Right lung (tissue), 5 donors: Measurements from ENCODE around the gene TIMP2. TPM values are rescaled to one million over a fixed set of nuclear protein-coding genes. Genes with fewer than 3 reads are reported as not detected.
A peak's percentile ranks its signal among the peaks of the same experiment; 100 is the strongest.
"Not testable (repeated sequence)": the region's sequence is repeated elsewhere in the genome, so short reads cannot be mapped to it uniquely, and the experiment has no call there.

Experiments
- DNase-seq, 2 donors: peaks; one replicate each; pipeline ENCODE4 v3.0.0-alpha.2; 2013
- polyA plus RNA-seq, 5 donors: library from polyadenylated mRNA; unstranded; fragments of 120-200 nt; gene quantifications; one replicate each; pipeline versions ENCODE4 v1.2.1 to v1.2.3, GENCODE V29; 2013; ENCODE audit warnings: inconsistent platforms in 1 of 5, low replicate concordance in 1 of 5; ENCODE audit not compliant: insufficient read length in 5 of 5, insufficient read depth in 1 of 5

The TIMP2 gene
- polyA plus RNA-seq, 5 donors: 154 to 188 (median 170) TPM

DNA sequence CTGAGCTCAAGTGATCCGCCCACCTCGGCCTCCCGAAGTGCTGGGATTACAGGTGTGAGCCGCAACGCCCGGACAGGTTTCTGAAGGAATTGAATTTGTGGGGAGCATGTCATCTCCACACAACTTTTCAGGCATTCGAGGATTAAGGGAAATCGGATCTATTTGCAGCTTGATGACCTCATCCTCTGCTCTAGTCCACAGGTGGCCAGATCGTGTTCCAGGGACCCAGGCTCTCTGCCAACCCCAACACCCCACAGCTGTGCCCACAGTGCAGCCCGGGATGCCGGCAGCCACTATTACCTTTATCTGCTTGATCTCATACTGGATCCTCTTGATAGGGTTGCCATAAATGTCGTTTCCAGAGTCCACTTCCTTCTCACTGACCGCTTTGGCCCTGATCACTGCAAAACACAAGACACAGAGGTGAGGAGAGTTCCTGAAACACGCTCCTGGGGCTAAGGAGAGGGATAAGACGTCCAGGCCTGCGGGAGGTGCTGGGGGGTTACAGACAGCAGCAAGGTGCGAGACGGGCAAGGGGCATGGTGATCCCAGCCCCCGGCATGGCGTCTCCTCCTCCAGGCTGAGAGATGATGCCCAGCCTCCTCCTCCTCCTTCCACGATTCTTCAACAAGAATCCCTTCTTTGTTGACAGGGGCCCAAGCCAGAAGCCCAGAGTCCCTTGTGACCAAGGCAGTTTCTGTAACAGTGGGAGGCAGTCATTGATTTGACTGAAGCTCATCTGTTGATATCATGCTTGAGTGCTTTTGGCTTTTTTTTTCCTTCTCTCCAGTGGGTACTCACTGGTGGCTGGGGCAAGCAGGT lies 51.5 kb downstream of the TIMP2 start:
- DNase-seq: no peak

DNA sequence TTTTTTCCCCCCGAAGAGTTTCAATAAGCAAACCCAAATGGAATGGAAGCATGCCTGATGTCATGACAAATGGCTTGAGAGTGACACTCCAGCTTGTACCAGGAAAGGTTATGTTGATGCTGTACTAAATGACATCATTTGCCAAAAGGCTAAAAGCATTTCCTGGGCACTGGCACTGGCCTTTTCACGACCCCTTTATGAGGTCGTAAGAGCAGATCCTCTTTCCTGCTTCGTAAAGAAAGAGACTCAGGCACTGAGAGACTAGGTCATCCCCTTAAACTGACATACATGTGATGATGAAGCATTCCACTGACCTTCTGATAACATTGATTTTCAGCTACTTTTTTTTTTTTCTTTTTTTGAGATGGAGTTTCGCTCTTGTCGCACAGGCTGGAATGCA lies 52.7 kb downstream of the TIMP2 start:
- DNase-seq: no peak

DNA sequence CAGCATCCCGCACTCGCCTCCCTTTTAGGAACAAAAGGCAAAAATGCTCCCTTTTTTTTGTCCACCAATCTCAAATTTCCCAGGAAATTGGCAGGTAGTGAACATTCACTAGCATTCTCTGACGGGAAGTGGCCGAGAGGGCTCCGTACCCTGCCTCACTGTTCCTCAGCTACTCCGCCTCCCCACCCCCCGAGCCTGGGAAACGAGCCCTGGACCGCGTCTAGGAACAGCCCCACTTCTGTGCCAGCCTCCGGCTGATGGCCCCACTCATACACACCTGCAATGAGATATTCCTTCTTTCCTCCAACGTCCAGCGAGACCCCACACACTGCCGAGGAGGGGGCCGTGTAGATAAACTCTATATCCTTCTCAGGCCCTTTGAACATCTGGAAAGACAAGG lies 54.6 kb downstream of the TIMP2 start:
- DNase-seq: no peak

DNA sequence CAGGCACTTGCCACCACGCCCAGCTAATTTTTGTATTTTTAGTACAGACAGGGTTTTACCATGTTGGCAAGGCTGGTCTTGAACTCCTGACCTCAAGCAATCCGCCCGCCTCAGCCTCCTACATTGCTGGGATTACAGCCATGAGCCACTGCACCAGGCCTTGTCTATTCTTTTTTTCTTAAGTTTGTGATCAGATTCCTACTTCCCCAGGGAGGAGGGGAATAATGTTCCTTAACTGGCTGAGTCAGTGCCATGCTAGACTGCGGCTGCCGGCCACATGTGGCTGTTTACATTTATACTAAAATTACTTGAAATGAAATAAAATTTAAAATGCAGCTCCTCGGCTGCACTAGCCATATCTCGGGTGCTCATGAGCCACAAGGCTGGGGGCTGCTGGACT lies 56.8 kb downstream of the TIMP2 start:
- no peak for DNase-seq

DNA sequence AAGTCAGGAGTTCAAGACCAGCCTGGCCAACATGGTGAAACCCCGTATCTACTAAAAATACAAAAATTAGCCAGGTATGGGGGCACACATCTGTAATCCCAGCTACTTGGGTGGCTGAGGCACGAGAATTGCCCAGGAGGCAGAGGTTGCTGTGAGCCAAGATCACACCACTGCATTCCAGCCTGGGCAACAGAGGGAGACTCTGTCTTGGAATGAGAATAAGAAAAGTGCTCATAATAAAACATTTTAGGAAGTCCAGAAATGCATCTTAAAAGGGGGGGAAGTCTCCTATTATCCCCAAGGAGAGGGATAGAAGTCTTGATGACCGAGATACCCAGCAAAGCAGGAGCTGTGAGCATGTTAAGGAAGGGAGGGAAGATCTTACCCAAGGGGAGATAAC lies 58.1 kb downstream of the TIMP2 start:
- not testable (repeated sequence) for DNase-seq

DNA sequence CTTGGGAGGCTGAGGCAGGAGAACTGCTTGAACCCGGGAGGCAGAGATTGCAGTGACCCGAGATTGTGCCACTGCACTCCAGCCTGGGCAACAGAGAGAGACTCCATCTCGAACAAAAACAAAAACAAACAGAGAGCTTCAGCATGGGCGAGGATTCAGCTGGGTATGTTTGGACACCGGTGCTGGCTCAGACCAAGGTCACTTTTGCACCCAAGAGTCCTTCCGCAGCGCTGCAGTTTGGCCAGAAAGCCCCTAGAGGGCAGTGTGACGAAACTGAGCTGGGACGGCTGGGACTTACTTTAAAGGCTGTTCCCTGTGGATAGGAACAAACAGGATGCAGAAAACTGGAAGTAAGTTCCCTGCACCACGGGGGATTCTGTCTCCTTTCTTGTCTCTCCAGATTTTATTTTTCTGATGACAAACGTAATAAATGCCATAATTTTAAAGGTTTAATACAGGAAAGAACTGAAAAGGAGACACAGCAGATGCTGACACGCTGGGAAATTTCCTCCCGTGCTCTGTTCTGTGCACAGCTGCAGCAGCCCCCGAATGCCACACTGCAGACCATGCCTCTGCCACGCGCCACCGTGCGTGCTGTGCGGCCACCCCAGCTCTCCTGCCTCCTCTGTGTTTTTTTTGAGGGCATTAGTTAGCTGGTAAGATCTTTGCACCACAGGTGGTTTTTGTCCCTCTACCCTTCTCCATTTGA lies 59.4 kb downstream of the TIMP2 start:
- peak; percentile 65 to 78 for DNase-seq

DNA sequence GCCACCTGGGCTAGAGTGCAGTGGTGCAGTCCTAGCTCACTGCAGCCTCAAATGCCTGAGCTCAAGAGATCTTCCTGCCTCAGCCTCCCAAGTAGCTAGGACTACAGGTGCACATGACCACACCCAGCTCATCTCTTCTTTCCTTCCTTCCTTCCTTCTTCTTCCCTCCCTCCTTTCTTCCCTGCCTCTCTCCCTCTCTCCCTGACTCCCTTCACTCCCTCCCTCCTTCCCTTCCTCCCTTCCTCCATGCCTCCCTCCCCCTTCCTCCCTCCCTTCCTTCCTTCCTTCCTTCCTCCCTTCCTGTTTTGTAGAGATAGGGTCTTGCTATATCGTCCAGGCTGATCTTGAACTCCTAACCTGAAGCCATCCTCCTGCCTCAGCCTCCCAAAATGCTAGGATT lies 61.1 kb downstream of the TIMP2 start:
- DNase-seq: no peak

DNA sequence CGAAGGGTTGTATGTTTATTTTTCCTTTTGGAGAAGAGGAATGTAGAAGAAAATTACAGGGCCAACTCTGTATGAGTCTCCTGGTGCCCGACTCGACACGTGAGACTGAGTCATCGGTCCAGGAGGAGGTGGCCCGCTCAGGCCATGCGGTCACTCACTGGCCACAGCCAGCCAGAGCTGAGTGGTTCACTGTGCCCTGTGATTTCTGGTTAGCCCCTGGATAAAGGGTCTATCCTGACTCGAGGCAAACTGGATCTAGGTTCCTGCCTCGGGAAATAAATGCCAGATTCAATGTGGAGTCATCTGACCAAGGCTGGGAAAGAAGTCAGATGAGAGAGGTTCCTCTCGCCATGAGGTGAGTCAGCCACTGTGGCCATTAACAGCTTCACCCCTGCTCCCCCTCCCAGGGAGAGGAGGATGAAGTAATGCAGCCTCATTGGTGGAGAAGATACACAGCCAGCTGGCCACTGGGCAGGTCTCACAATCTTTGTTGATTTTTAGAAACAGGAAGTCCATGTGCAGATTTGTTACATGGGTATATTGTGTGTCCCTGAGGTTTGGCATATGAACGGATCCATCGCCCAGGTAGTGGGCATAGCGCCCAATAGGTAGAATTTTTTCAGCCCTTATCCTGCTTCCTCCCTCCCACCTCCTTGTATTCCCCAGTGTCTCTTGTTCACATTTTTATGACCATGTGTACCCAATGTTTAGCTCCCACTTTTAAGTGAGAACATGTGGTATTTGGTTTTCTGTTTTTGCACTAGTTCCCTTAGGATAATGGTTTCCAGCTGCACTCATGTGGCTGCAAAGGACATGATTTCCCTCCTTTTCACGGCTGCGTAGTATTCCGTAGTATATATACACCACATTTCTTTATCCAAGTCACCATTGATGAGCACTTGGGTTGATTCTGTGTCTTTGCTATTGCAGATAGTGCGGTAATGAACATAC lies 62.8 kb downstream of the TIMP2 start:
- DNase-seq: no peak

DNA sequence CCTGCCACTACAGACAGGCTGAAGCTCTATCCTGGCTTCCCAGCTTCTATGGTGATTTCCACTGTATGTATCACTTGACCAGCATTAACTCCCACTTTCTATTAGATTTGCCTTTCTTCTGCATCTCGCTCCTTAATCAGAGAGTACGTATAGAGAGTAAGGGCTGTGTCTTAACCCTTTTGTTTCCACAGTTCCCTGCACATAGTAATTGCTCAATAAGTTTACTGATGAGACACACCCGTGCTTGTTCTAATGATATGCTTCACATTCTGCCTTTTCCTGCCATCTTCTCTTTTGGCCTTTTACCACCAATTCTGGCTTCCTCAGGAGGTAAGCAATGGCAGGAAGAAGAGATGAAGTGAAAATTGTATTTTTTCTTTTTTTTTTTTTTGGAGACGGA lies 64.0 kb downstream of the TIMP2 start:
- no peak for DNase-seq

DNA sequence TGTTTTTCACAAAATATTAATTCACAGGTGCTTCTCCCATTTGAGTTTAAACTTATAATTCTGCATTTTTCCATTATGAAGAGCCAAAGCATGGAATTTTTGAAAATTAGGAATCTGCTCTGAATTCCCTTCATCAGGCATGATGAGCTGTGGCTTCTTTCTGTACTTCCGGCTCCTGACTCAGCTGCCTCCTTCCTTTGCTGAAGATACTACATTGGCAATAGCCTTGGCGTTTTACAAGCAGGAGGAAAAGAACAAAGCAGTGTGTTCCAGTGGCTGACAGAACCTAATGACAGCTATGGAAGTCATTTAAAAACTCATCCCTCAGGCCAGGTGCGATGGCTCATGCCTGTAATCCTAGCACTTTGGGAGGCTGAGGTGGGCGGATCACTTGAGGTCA lies 66.1 kb downstream of the TIMP2 start:
- no peak for DNase-seq

DNA sequence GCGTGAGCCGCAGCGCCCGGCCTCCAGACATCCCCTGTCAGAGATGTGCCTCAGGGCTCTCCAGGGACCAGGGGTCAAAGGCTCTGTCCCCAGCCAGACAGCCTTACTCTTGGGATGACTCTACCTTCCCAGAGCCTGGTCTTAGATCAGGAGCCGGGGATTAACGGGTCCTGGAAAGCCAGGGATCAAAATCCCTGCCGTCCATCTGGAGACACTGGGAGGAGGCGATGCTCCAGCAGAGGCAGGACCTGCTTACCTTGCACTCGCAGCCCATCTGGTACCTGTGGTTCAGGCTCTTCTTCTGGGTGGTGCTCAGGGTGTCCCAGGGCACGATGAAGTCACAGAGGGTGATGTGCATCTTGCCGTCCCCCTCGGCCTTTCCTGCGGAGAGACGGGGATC lies 67.9 kb downstream of the TIMP2 start:
- DNase-seq: no peak

DNA sequence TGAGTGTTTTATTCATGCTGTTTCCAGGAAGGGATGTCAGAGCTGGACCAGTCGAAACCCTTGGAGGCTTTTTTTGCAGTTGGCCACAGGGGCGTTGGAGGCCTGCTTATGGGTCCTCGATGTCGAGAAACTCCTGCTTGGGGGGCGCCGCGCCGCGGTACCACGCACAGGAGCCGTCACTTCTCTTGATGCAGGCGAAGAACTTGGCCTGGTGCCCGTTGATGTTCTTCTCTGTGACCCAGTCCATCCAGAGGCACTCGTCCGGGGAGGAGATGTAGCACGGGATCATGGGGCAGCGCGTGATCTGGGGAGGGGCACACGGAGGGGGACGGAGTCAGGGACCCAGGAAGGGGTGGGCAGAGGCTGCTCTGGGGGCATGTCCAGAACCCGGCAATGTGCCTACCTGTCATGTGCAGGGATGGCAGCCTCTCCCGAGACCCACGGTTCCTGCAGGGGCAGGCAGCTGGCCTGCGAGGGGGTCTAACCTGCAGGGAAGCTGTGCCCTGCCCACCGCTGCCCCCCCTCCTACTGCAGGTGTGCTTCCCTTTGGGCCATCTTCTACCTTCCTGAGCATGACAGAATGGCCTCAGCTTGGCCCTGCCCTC lies 69.5 kb downstream of the TIMP2 start:
- DNase-seq: no peak

DNA sequence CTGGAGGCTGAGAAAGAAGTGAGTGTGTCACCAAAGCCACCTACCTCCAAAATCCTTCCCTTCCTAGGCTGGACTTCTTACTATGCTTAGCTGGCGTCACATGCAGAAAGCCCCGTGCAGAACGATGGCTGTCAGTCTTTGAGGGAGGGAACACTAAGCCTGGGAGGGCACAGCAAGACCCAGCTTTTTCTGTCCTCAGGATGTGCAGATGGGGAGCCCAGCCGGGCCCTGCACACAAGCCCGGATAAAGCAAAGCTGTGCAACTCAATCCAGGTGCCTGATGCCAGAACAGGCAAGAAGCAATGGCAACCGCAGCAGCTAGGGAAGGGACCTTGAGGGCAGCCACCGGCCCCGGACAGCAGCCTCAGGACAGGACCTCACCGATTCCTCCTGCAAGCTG lies 70.7 kb downstream of the TIMP2 start:
- no peak for DNase-seq

DNA sequence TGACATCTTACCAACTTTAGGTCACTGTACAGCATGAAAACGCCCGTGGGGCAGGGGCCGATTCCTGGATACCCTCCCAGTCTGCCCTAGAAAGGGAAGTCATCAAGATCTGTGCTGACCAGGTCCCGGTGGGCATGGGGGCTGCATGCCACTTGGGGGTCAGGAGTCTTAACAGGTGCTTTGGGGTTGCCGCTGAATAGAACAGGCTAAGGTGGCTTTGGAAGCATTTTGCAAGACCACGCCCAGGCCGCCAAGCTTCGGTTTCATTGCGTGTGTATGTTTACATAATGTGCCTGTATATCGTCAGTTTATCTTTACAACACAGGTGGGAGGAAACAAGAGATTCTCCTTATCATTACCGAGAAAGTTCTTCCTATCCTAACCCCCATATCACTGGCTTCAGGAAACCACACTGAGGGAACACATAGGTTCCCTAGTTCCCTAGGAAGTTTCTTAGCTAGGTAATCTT lies 71.2 kb downstream of the TIMP2 start:
- DNase-seq: no peak

DNA sequence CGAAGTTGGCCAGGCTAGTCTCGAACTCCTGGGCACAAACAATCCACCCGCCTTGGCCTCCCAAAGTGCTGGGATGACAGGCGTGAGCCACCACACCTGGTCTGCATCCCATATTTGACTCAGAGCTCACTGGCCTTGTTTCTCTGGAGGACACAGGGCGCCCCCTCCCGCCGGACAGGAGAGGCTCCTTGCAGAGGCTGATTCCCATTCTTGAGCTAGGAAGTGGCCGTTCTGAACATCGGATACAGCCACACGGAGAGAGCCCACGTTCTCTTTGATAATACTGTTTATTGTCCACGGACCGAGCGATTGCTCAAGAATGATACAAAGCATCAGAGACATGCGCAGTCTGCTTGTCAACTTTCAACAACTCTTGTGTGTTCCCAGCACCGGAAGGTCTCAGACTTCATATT lies 72.5 kb downstream of the TIMP2 start:
- peak; percentile 73 to 84 for DNase-seq

DNA sequence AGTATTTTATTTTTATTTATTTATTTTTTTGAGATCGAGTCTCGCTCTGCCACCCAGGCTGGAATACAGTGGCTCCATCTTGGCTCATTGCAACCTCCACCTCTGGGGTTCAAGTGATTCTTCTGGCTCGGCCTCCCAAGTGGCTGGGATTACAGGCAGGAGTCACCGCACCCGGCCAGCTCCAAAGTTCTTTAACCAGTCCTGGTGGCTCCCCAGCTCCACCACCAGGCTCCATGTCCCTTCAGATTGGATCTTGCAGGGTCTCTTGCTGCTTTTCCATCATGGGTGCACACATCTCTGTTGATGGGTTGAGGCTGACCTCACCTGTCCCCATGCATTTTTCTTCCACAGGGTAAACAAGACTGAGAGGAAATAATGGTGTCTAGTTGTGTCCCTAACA lies 76.2 kb downstream of the TIMP2 start:
- DNase-seq: no peak

DNA sequence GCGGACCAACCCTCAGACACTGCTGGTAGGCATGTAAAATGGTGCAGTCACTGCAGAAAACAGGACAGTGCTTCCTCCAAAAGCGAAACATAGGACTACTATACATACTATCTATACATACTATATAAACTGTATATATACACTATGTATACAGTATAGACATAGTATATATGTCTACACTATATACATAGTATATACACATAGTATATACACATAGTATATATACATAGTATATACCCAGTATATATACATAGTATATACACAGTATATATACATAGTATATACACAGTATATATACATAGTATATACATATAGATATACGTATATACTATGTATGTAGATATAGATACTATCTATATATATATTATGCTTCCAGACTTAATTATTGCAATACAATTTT lies 78.1 kb downstream of the TIMP2 start:
- DNase-seq: no peak

DNA sequence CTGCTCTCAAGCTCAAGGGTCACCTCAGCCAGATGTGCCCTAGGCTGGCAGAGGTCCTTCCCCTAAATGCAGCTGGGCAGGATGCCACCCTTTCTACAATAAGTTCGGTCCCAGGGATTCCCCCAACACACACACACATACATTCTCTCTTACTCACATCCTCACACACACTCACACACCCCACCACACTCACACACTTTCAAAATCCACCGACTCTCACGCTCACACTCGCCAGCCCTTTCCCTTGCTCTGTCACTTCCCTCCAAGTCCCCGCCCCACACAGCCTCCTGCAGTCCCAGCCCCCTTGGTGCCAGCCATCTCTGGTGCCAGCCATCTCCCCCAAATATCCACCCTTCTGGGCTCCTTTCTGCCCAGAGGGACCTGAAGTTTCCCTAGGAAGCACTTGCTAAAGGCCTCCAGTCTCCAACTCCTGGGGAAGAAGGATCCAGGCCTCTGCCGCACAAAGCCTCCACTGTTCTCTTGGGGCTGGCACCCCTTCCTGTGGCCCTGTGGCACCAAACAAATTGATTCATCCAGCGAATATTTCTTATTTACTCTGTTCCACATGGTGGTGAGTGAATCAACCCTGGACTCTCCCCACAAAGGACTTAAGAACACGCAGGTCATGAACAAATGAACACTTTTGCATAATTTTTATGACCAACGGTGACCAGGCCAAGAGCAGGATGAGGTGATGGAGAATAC lies 80.7 kb downstream of the TIMP2 start:
- DNase-seq: no peak

DNA sequence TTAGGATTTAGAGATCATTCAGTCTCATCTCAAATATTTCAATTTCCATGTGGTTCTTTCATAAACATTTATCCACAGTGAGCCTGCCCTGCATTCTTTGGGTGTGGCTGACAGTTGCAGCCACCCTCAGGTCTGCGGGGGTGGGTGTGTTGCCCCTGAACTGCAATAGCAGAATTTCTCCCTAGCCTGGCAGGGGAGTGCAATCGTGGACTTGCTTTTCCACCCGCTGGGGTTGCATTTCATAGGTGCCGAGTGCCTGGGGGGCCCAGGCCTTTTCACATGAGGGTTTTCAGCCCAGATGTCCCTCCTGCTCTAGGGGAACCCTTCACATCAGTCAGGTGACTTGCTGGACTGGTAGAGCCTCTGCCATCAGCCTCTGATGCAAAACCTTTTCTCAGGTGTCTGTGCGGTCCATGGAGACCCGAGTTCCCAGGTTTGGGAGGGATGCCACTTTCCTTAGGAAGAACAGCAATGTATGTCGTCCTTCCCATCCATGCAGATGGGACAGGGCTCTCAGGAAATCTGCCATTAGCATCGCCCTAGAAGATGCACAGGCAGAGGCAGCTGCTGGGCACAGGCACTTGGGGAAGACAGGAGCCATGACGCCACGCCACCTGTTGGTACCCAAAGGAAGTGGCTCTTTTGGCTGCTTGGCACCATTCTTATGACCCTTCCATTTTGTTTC lies 82.2 kb downstream of the TIMP2 start:
- DNase-seq: no peak
